ENCODE data around the gene TALDO1. TPM values are rescaled to one million over a fixed set of nuclear protein-coding genes. Genes with fewer than 3 reads are reported as not detected.

The TALDO1 gene
- total RNA-seq, 2 donors from 2014 or later: 124 to 285 TPM

- TF ChIP-seq CTCF (IDR thresholded peaks at IDR 0.05) (no peak), POLR2AphosphoS5 (IDR thresholded peaks at IDR 0.05) (no peak), POLR2A (IDR thresholded peaks at IDR 0.05) (no peak)
These were observed 17.2 kb downstream of the TALDO1 start for GRCh38 chr11:764322-765024.

GRCh38 chr11:765025-765801 lies 17.9 kb downstream of the TALDO1 start:
- no peaks in the 10 kb centered on the region for H3K9me3 ChIP-seq
- H3K27ac ChIP-seq: no peak overlapping the region
- no peak for DNase-seq (ENCODE audit: low spot score)
- H3K4me1 ChIP-seq (replicated peaks): no peaks in the 10 kb centered on the region
- 72% methylated on average over 18 of the region's 19 CpGs for WGBS
- TF ChIP-seq POLR2AphosphoS5 (IDR thresholded peaks at IDR 0.05): no peak
- TF ChIP-seq POLR2A (IDR thresholded peaks at IDR 0.05): no peak
- TF ChIP-seq CTCF (IDR thresholded peaks at IDR 0.05): peak; percentile 22 to 76 (median 54)
- intact Hi-C loops (cut with DNase I): no loop called here
- H3K36me3 ChIP-seq: peaks cover 12 to 23% of the 10 kb centered on the region in 2 donors
- H3K27me3 ChIP-seq (replicated peaks; ENCODE audit: insufficient read depth): no peaks in the 10 kb centered on the region
- H3K4me3 ChIP-seq: no peak overlapping the region

More at GRCh38 chr11:764322-765024, 17.2 kb downstream of the TALDO1 start:
- H3K4me1 ChIP-seq (replicated peaks): no peaks in the 10 kb centered on the region
- H3K27me3 ChIP-seq (replicated peaks; ENCODE audit: insufficient read depth): no peaks in the 10 kb centered on the region
- 81% methylated on average over 18 of the region's 18 CpGs for WGBS
- H3K9me3 ChIP-seq: no peaks in the 10 kb centered on the region
- H3K27ac ChIP-seq: no peak overlapping the region
- intact Hi-C loops (cut with DNase I): no loop called here
- H3K36me3 ChIP-seq: peaks cover 12 to 31% of the 10 kb centered on the region in 2 donors
- DNase-seq (ENCODE audit: low spot score): no peak
- H3K4me3 ChIP-seq: no peak overlapping the region

DNA sequence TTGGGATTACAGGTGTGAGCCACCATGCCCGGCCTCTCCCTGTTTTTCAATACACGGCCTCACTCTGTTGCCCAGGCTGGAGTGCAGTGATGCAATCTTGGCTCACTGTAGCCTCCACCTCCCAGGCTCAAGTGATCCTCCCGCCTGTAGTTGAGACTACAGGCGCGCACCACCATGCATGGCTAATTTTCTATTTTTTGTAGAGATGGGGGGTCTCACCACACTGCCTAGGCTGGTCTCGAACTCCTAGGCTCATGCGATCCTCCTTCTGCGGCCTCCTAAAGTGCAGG lies 18.5 kb downstream of the TALDO1 start:
- WGBS: 98% methylated on average over 8 of the region's 8 CpGs
- Histone ChIP-seq H3K27ac (no peak overlapping the region), H3K4me3 (no peak overlapping the region), H3K27me3 (replicated peaks; ENCODE audit: insufficient read depth) (no peaks in the 10 kb centered on the region), H3K4me1 (replicated peaks) (no peaks in the 10 kb centered on the region), H3K9me3 (no peaks in the 10 kb centered on the region), H3K36me3 (peaks cover 12 to 20% of the 10 kb centered on the region in 2 donors)
- DNase-seq (ENCODE audit: low spot score): no peak
- intact Hi-C loops (cut with DNase I): no loop called here
- TF ChIP-seq POLR2AphosphoS5 (IDR thresholded peaks at IDR 0.05) (no peak), CTCF (IDR thresholded peaks at IDR 0.05) (no peak), POLR2A (IDR thresholded peaks at IDR 0.05) (no peak)

GRCh38 chr11:766106-766935 lies 19.1 kb downstream of the TALDO1 start:
- Histone ChIP-seq H3K27me3 (replicated peaks; ENCODE audit: insufficient read depth) (no peaks in the 10 kb centered on the region), H3K4me3 (no peak overlapping the region), H3K4me1 (replicated peaks) (no peaks in the 10 kb centered on the region), H3K36me3 (peaks cover 12 to 25% of the 10 kb centered on the region in 2 donors), H3K9me3 (no peaks in the 10 kb centered on the region), H3K27ac (no peak overlapping the region)
- intact Hi-C loops (cut with DNase I): no loop called here
- DNase-seq (ENCODE audit: low spot score): no peak
- WGBS: 80% methylated on average over 11 of the region's 11 CpGs
- TF ChIP-seq CTCF (IDR thresholded peaks at IDR 0.05): no peak
- no peak for TF ChIP-seq POLR2AphosphoS5 (IDR thresholded peaks at IDR 0.05)
- no peak for TF ChIP-seq POLR2A (IDR thresholded peaks at IDR 0.05)

Measured in prostate gland (tissue), 2 donors.